ENCODE measurements around the gene RRP9.

RRP9 gene

GRCh38 chr3:51955175-51955892 lies 13.6 kb upstream of the RRP9 start, which contains the start of gene GPR62:
Gene GPR62 (plus strand): TSS chr3:51955381. CDS start chr3:51955653, 272 bp downstream.
- DNase-seq = no peak

GRCh38 chr3:51954713-51955112 lies 13.0 kb upstream of the RRP9 start:
- DNase-seq = no peak

GRCh38 chr3:51954105-51954504 lies 12.4 kb upstream of the RRP9 start:
- DNase-seq = peak; percentile 82 to 86

GRCh38 chr3:51953445-51953844 lies 11.7 kb upstream of the RRP9 start:
- peak; percentile 78 to 80 for DNase-seq

GRCh38 chr3:51950899-51951298 lies 9.2 kb upstream of the RRP9 start:
- DNase-seq = no peak

GRCh38 chr3:51949121-51949520 lies 7.4 kb upstream of the RRP9 start:
- DNase-seq = no peak

- DNase-seq = no peak
These were observed 6.4 kb upstream of the RRP9 start for GRCh38 chr3:51948016-51948580.

GRCh38 chr3:51947215-51947900 lies 5.7 kb upstream of the RRP9 start:
- DNase-seq = no peak

GRCh38 chr3:51946796-51947195 lies 5.1 kb upstream of the RRP9 start:
- no peak for DNase-seq

- no peak for DNase-seq
These were observed 4.4 kb upstream of the RRP9 start for GRCh38 chr3:51945926-51946705.

- DNase-seq = no peak
These were observed 3.5 kb upstream of the RRP9 start for GRCh38 chr3:51945031-51945840.

- DNase-seq = no peak
These were observed 2.8 kb upstream of the RRP9 start for GRCh38 chr3:51944451-51945021.

- no peak for DNase-seq
These were observed 2.0 kb upstream of the RRP9 start for GRCh38 chr3:51943451-51944391.

- DNase-seq = peak; percentile 31 to 37
These were observed 1.1 kb upstream of the RRP9 start for GRCh38 chr3:51942603-51943450.

GRCh38 chr3:51941463-51941797 lies 274 bp downstream of the RRP9 start:
- DNase-seq = no peak

GRCh38 chr3:51940648-51941462 lies 849 bp downstream of the RRP9 start:
- DNase-seq = no peak

GRCh38 chr3:51938780-51939425 lies 2.8 kb downstream of the RRP9 start:
- no peak for DNase-seq

- no peak for DNase-seq
These were observed 3.9 kb downstream of the RRP9 start for GRCh38 chr3:51937611-51938450.
